ENCODE measurements around the gene MTMR3.

- TF ChIP-seq CTCF (IDR thresholded peaks at IDR 0.05) (no peak), POLR2A (IDR thresholded peaks at IDR 0.05; ENCODE audit: low read depth) (no peak), EP300 (IDR thresholded peaks at IDR 0.05) (no peak), POLR2AphosphoS5 (IDR thresholded peaks at IDR 0.05) (no peak)
Measured at GRCh38 chr22:29904020-29904419, 21.0 kb downstream of the MTMR3 start.

All from esophagus muscularis mucosa (tissue), 4 donors.